IMR-90 (cell line): ENCODE data around the gene EPHA6. TPM values are rescaled to one million over a fixed set of nuclear protein-coding genes. Genes with fewer than 3 reads are reported as not detected.

Experiments used
- ATAC-seq: fragments of 200-7000 bp; cut with Tn5 transposase; 2 replicates; pipeline ENCODE4 v1.9.1; 2020; ENCODE audit warnings: low read depth, mild to moderate bottlenecking, moderate library complexity
- BruUV-seq: library from RNA; stranded (reverse); fragments of 400-500 nt; replicated peaks from 2 replicates; lab custom pipeline; 2021; lab: Mats Ljungman, UMichigan
- CTCF ChIA-PET: fragments of 300-600 bp; formaldehyde crosslinking; extraction: SDS; loops from one replicate; lab custom pipeline; 2021; ENCODE audit warnings: antibody characterized with exemption; lab: Yijun Ruan, JAX
- POLR2A ChIA-PET: fragments of 300-600 bp; sonication (Branson Sonifier 250); formaldehyde crosslinking; loops from one replicate; lab custom pipeline; 2022; ENCODE audit warnings: antibody characterized with exemption; ENCODE audit not compliant: unreplicated experiment; lab: Charles Lee
- DNase-seq: peaks from one replicate; pipeline ENCODE4 v3.0.0; 2013
- H2AFZ ChIP-seq: replicated peaks from 2 replicates; pipeline ENCODE3; 2013; ENCODE audit warnings: low read length, mild to moderate bottlenecking; ENCODE audit not compliant: poor library complexity
- H2AK5ac ChIP-seq: 2 replicates; pipeline ENCODE4 v1.6.1; 2013; ENCODE audit warnings: low read depth, low read length, inconsistent platforms
- H2AK9ac ChIP-seq: replicated peaks from 2 replicates; pipeline ENCODE3; 2013; ENCODE audit warnings: mild to moderate bottlenecking, low read depth, low read length, moderate library complexity; ENCODE audit not compliant: poor library complexity
- H2BK120ac ChIP-seq: 2 replicates; pipeline ENCODE4 v1.6.1; 2013; ENCODE audit warnings: low read depth, low read length, inconsistent platforms
- H2BK15ac ChIP-seq: 3 replicates; pipeline ENCODE4 v1.6.1; 2013; ENCODE audit warnings: low read depth, low read length, inconsistent platforms
- H2BK20ac ChIP-seq: 2 replicates; pipeline ENCODE4 v1.6.1; 2013; ENCODE audit warnings: low read depth, mild to moderate bottlenecking, inconsistent platforms, low read length, moderate library complexity
- H2BK5ac ChIP-seq: 2 replicates; pipeline ENCODE4 v1.6.1; 2013; ENCODE audit warnings: mild to moderate bottlenecking, low read depth, low read length, inconsistent platforms; ENCODE audit not compliant: poor library complexity, severe bottlenecking
- H3K14ac ChIP-seq: replicated peaks from 2 replicates; pipeline ENCODE4 v1.6.1; 2013; ENCODE audit warnings: low read depth, low read length, inconsistent platforms
- H3K18ac ChIP-seq: 2 replicates; pipeline ENCODE4 v1.6.1; 2013; ENCODE audit warnings: low read depth, low read length, control low read depth
- H3K23ac ChIP-seq: 2 replicates; pipeline ENCODE4 v1.6.1; 2013; ENCODE audit warnings: low read depth, low read length, inconsistent platforms
- H3K27ac ChIP-seq: 2 replicates; pipeline ENCODE4 v1.5.1; 2013; ENCODE audit warnings: mild to moderate bottlenecking, control low read depth, low read length; ENCODE audit not compliant: insufficient read depth
- H3K27me3 ChIP-seq: 2 replicates; pipeline ENCODE4 v1.6.1; 2013; ENCODE audit warnings: low read length; ENCODE audit not compliant: control insufficient read depth, insufficient read depth
- H3K36me3 ChIP-seq: 2 replicates; pipeline ENCODE4 v1.6.1; 2013; ENCODE audit warnings: low read length, mixed read lengths; ENCODE audit not compliant: control insufficient read depth, insufficient read depth
- H3K4ac ChIP-seq: 2 replicates; pipeline ENCODE4 v1.6.1; 2013; ENCODE audit warnings: low read depth, low read length, inconsistent platforms
- H3K4me1 ChIP-seq: 2 replicates; pipeline ENCODE4 v1.6.1; 2013; ENCODE audit warnings: low read length, mixed read lengths; ENCODE audit not compliant: control insufficient read depth, insufficient read depth
- H3K4me2 ChIP-seq: 2 replicates; pipeline ENCODE4 v1.6.1; 2013; ENCODE audit warnings: low read depth, mild to moderate bottlenecking, control low read depth, low read length, moderate library complexity
- H3K4me3 ChIP-seq: 2 replicates; pipeline ENCODE4 v1.5.1; 2013; ENCODE audit warnings: low read depth, mild to moderate bottlenecking, control low read depth, low read length, moderate library complexity; ENCODE audit not compliant: insufficient read depth
- H3K56ac ChIP-seq: 2 replicates; pipeline ENCODE4 v1.6.1; 2013; ENCODE audit warnings: low read length, inconsistent platforms; ENCODE audit not compliant: insufficient read depth; ENCODE audit errors: extremely low read depth
- H3K79me1 ChIP-seq, 2 experiments: 2 replicates each; pipeline ENCODE4 v1.6.1; 2013; ENCODE audit warnings: low read length in 2 of 2, inconsistent platforms in 1 of 2, low read depth in 1 of 2
- H3K9ac ChIP-seq: 2 replicates; pipeline ENCODE4 v1.6.1; 2013; ENCODE audit warnings: low read depth, low read length, control low read depth
- H3K9me1 ChIP-seq: 2 replicates; pipeline ENCODE4 v1.6.1; 2013; ENCODE audit warnings: low read length, inconsistent platforms; ENCODE audit not compliant: insufficient read depth
- H3K9me3 ChIP-seq: 2 replicates; pipeline ENCODE4 v1.6.1; 2013; ENCODE audit warnings: low read length; ENCODE audit not compliant: control insufficient read depth, insufficient read depth
- H4K20me1 ChIP-seq: 2 replicates; pipeline ENCODE4 v1.6.1; 2013; ENCODE audit warnings: low read length, inconsistent platforms; ENCODE audit not compliant: insufficient read depth
- H4K5ac ChIP-seq: 2 replicates; pipeline ENCODE4 v1.6.1; 2013; ENCODE audit warnings: mild to moderate bottlenecking, low read depth, low read length, control low read depth
- H4K8ac ChIP-seq, 2 experiments: 2 replicates each; pipeline ENCODE4 v1.6.1; 2013; ENCODE audit warnings: low read depth in 2 of 2, low read length in 2 of 2, control low read depth in 1 of 2, inconsistent platforms in 1 of 2
- H4K91ac ChIP-seq: 2 replicates; pipeline ENCODE4 v1.6.1; 2013; ENCODE audit warnings: low read depth, low read length, inconsistent platforms; ENCODE audit not compliant: insufficient read depth
- CHD1 ChIP-seq: IDR thresholded peaks from 2 replicates; pipeline ENCODE4 v1.6.1; 2012; ENCODE audit warnings: low read depth, low read length, improper control_type of control experiment
- NFE2L2 ChIP-seq: fragments of 150-350 bp; IDR thresholded peaks from 2 replicates; pipeline ENCODE4 v1.6.1; 2016; ENCODE audit warnings: low read depth, mild to moderate bottlenecking, low read length
- RFX5 ChIP-seq: IDR thresholded peaks from 2 replicates; pipeline ENCODE4 v1.8.0; 2012; ENCODE audit warnings: low read depth, mild to moderate bottlenecking, low read length, moderate library complexity
- USF2 ChIP-seq: fragments of 150-350 bp; IDR thresholded peaks from 2 replicates; pipeline ENCODE4 v1.6.1; 2017; ENCODE audit warnings: mild to moderate bottlenecking, antibody characterized with exemption, low read length, low read depth
- WGBS, 2 experiments: methylation state at CpG; one replicate each; pipeline versions ENCODE4 v1.1.5 to v1.1.7; 2013; ENCODE audit warnings: missing lambda C conversion rate in 2 of 2; ENCODE audit not compliant: insufficient read length in 1 of 2; ENCODE audit errors: extremely low coverage in 2 of 2; 5-methylcytosine and 5-hydroxymethylcytosine counted together
- dilution Hi-C: fragments of 300-500 bp; cut with HindIII; formaldehyde crosslinking; loops from one replicate; pipeline ENCODE4 v1.14.3; 2018; ENCODE audit warnings: low sequenced_read_pairs; ENCODE audit not compliant: unreplicated experiment
- in situ Hi-C: fragments of 300-500 bp; cut with MboI; formaldehyde crosslinking; loops from 3 replicates; pipeline ENCODE4 v1.14.3; 2019; ENCODE audit warnings: low sequenced_read_pairs, inconsistent platforms, mixed read lengths
- intact Hi-C: fragments of 100-400 bp; cut with micrococcal nuclease; formaldehyde crosslinking; loops from 2 replicates; pipeline ENCODE4 v1.10.0; 2022
- polyA plus RNA-seq, 3 experiments: library from polyadenylated mRNA; depleted of rRNA; stranded (reverse); fragments of >200 nt; gene quantifications; 2 replicates each; pipeline ENCODE4 v1.2.3, GENCODE V29; 2012; ENCODE audit warnings: low replicate concordance in 1 of 3
- total RNA-seq: library from RNA; depleted of rRNA; stranded (reverse); fragments of >200 nt; gene quantifications from 2 replicates; pipeline ENCODE4 v1.2.3, GENCODE V29; 2012

The EPHA6 gene
- total and polyA plus RNA-seq, 2 of the 4 experiments (the other 2 are of a cell fraction), result not detected

GRCh38 chr3:97736928-97737327 is 922.5 kb downstream of the EPHA6 start:
- POLR2A ChIA-PET, result no interaction called here

More at GRCh38 chr3:97736928-97737327, 922.5 kb downstream of the EPHA6 start:
- Histone ChIP-seq H3K14ac (no peak overlapping the region), H4K5ac (no peak overlapping the region), H2BK120ac (no peak overlapping the region), H2BK5ac (no peak overlapping the region), H4K91ac (no peak overlapping the region), H3K4me1 (no peaks in the 10 kb centered on the region), H3K4me3 (no peak overlapping the region), H2AK5ac (no peak overlapping the region), H4K20me1 (no peaks in the 10 kb centered on the region), H2AFZ (no peak overlapping the region), H3K79me1 (no peaks in the 10 kb centered on the region), H3K36me3 (no peaks in the 10 kb centered on the region), H3K9ac (no peak overlapping the region), H3K4me2 (no peak overlapping the region), H3K56ac (no peak overlapping the region), H2BK15ac (no peak overlapping the region), H2AK9ac (no peak overlapping the region), H4K8ac (no peak overlapping the region), H3K9me3 (no peaks in the 10 kb centered on the region), H3K23ac (no peak overlapping the region), H3K27ac (no peak overlapping the region), H3K9me1 (no peaks in the 10 kb centered on the region), H3K4ac (no peak overlapping the region), H2BK20ac (no peak overlapping the region), H3K18ac (no peak overlapping the region), H3K27me3 (no peaks in the 10 kb centered on the region)
- dilution Hi-C loops (no loop called here), intact Hi-C loops (no loop called here), in situ Hi-C loops (no loop called here)
- ATAC-seq, result no peak
- no peak for TF ChIP-seq NFE2L2
- TF ChIP-seq RFX5, result no peak
- TF ChIP-seq CHD1, result no peak
- no peak for TF ChIP-seq USF2
- DNase-seq, result no peak
- CTCF ChIA-PET, result no interaction called here
- no TSS peak for BruUV-seq
- no CpG with 5 or more reads among the region's 3 CpGs for WGBS, 2 experiments
